GM12891 (cell line): Measurements from ENCODE around the gene EPHA1.

Experiments used
- DNase-seq: peaks from one replicate; pipeline ENCODE4 v3.0.0; 2011; ENCODE audit warnings: low spot score; ENCODE audit not compliant: insufficient read length
- FAIRE-seq: peaks from 2 replicates; lab custom pipeline; 2011; peaks lifted over from hg19 to GRCh38; lab: Jason Lieb, UNC
- PAX5 ChIP-seq: IDR thresholded peaks from 2 replicates; pipeline ENCODE4 v1.6.1; 2011; ENCODE audit warnings: low read length, moderate library complexity, mild to moderate bottlenecking; ENCODE audit not compliant: insufficient read depth, severe bottlenecking
- POLR2A ChIP-seq: IDR thresholded peaks from 2 replicates; pipeline ENCODE4 v1.6.1; 2011; ENCODE audit warnings: low read depth, low read length, control low read depth
- POLR2AphosphoS5 ChIP-seq: IDR thresholded peaks from 2 replicates; pipeline ENCODE4 v1.6.1; 2011; ENCODE audit warnings: low read depth, low read length, control low read depth
- POU2F2 ChIP-seq: IDR thresholded peaks from 2 replicates; pipeline ENCODE4 v1.6.1; 2011; ENCODE audit warnings: low read depth, mild to moderate bottlenecking, control low read depth, low read length, moderate library complexity
- SPI1 ChIP-seq: IDR thresholded peaks from 2 replicates; pipeline ENCODE4 v1.6.1; 2011; ENCODE audit warnings: low read depth, low read length, control low read depth
- TAF1 ChIP-seq: IDR thresholded peaks from 2 replicates; pipeline ENCODE4 v1.6.1; 2011; ENCODE audit warnings: low read depth, low read length, control low read depth

EPHA1 gene

DNA sequence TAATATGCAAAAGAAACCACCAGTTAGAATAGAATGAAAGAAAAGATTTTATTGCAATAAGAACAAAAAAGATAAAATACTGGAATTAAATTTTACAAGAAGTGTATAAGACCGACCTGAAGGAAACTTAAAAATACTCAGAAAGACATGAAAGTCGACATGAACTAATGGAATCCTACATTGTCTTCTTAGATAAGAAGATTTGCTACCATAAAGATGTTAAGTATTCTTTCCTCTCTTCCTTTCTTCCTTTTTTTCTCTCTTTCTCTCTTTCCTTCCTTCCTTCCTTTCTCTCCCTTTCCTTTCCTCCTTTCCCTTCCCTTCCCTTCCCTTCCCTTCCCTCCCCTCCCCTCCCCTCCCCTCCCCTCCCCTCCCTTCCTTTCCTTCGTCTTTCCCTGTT is 41.1 kb upstream of the EPHA1 start:
- TF ChIP-seq POLR2A (no peak), TAF1 (no peak), POU2F2 (no peak), POLR2AphosphoS5 (no peak), PAX5 (no peak), SPI1 (no peak)
- no peak for DNase-seq
- FAIRE-seq: no peak

DNA sequence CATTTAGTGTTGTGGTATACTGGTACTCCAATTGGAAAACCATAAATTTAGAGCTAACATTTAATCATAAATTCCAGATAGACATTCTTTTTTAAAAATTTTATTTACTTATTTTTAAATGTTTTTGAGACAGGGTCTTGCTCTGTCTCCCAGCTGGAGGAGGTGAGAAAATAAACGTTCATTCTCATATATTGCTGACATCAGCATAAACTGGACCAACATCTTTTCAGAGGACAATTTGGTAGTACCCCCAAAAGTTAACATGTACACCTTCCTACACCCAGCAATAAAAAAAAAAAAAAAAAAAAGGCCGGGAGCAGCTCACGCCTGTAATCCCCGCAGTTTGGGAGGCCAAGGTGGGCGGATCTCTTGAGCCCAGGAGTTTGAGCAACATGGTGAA is 39.8 kb upstream of the EPHA1 start:
- TF ChIP-seq POLR2AphosphoS5 (no peak), SPI1 (no peak), POU2F2 (no peak), POLR2A (no peak)
- FAIRE-seq: no peak
- no peak for DNase-seq

DNA sequence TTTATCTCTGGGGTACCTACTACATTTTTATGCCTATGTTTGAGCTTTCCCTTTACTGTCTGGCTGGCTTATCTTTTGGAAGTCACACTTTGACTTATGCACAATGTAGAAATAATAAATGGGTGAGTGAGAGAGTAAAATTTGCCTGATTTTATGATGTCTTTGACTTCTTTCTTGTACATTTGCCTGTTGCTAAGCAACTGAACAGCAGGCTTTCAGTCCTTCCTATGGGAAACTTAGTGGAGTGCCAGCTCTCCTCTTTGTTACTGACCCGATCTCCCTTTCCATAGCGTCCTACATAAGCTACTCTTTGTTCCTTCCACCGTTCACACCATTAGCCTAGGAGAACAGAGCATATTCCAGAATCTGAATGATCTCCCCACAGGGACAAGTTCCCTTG is 38.8 kb upstream of the EPHA1 start:
- no peak for TF ChIP-seq POU2F2
- TF ChIP-seq TAF1: no peak
- no peak for TF ChIP-seq PAX5
- TF ChIP-seq POLR2AphosphoS5: no peak
- TF ChIP-seq SPI1: no peak
- no peak for TF ChIP-seq POLR2A
- no peak for FAIRE-seq
- no peak for DNase-seq

DNA sequence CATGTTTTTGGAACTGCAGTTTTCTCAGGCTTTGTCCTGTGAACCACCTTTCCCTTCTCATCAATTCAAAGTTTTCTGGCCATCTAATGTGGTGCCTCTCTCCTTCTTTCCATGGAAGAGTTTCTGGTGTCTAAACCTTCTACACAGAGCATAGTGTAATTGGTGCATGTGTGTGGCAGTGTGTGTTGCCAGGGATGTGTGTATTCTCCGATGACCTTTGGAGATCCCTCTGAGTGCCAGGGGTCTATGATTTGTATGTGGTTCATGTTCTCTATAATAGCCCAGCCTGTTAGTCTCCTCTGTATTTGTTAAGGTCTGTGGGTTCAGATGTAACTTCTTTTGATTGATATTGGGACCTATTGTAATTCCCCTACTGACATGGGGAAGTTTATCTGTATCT is 36.1 kb upstream of the EPHA1 start:
- TF ChIP-seq PAX5 (no peak), SPI1 (no peak)
- FAIRE-seq (no peak), DNase-seq (no peak)

DNA sequence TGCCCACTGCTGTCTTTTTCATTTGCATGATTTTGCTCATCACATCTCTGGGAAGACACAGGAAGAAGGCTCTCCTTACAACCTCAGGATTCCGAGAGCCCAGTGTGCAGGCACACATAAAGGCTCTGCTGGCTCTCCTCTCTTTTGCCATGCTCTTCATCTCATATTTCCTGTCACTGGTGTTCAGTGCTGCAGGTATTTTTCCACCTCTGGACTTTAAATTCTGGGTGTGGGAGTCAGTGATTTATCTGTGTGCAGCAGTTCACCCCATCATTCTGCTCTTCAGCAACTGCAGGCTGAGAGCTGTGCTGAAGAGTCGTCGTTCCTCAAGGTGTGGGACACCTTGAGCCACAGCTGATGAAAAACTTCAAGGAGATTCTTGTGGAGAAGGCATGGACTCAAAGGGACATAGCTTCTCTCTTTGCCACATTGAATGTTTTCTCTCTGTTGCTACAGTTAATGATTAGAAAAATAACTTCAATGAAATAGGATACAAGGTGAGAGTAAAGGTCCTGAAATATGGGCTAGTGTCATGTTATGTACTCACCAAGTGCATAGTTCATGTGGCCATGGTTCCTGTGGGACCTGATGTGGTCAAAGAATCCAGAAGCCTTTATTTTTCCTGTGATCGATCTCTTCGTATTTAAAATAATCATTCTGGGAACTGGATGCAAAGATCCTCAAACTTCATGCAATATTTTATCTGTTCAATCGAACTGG is 35.6 kb upstream of the EPHA1 start:
- TF ChIP-seq PAX5 (no peak), SPI1 (no peak), POU2F2 (no peak), TAF1 (no peak), POLR2A (no peak), POLR2AphosphoS5 (no peak)
- FAIRE-seq (no peak), DNase-seq (no peak)

DNA sequence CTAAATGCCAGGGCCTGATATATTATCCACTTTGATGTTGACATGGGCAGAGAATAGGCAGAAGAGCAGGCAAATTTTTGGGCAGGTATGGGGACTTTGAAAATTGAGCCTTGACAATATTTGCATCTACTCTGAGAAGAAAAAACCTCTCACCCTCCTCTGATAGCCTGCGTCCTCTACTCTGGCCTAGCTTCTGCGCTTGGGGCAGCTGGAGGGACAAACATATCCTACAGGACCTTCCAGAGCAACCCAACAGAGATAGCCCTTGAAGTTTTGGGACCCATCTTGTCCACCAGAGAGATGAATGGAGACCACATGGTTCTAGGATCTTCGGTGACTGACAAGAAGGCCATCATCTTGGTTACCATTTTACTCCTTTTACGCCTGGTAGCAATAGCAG is 34.5 kb upstream of the EPHA1 start, which contains the start of gene TAS2R60:
Gene TAS2R60 (plus strand): TSS at position 301 of the 400 bp plus-strand sequence. CDS start 0 bp downstream, at position 301.
- no peak for DNase-seq
- FAIRE-seq: no peak
- no peak for TF ChIP-seq POLR2AphosphoS5
- TF ChIP-seq POLR2A: no peak
- no peak for TF ChIP-seq POU2F2
- no peak for TF ChIP-seq SPI1
- no peak for TF ChIP-seq PAX5
- TF ChIP-seq TAF1: no peak

DNA sequence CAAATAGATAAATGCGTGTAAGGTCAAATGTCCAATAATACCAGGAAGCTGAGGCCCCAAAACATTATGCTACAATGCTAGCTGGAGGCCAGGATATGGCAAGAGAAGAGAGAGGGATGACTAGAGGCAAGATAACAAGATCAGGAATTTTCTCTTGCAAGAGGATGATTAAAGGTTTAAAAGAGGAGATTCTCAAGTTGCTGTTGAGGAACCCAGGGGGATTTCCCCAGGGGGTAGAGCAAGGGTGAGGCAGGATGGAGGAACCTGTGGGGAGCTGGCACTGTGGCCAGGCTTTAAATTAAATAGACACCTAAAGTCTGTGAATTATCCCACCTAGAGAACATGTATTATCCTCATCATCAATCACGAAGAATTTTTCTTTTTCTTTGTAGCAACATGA is 31.2 kb upstream of the EPHA1 start:
- DNase-seq (no peak), FAIRE-seq (no peak)
- no peak for TF ChIP-seq PAX5
- TF ChIP-seq TAF1: no peak
- no peak for TF ChIP-seq SPI1

DNA sequence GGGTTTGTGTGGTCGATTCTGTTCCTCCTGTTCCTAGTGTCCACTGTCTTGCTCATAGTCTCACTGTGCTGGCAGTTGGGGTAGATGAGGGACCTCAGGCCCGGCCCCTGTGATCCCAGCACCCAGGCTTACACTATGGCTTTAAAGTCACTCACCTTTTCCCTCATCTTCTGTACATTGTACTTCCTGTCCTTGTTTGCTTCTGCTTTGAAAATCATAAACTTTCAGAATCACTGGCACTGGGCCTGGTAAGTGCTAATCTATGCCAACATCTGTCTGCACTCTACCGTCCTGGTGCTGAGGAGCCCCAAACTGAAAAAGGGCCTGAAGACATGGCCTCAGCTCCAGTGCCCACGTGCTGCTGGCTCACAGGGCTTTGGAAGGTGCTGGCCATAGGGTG is 28.9 kb upstream of the EPHA1 start:
- FAIRE-seq (no peak), DNase-seq (no peak)
- TF ChIP-seq TAF1 (no peak), POLR2AphosphoS5 (no peak), POLR2A (no peak), PAX5 (no peak)

DNA sequence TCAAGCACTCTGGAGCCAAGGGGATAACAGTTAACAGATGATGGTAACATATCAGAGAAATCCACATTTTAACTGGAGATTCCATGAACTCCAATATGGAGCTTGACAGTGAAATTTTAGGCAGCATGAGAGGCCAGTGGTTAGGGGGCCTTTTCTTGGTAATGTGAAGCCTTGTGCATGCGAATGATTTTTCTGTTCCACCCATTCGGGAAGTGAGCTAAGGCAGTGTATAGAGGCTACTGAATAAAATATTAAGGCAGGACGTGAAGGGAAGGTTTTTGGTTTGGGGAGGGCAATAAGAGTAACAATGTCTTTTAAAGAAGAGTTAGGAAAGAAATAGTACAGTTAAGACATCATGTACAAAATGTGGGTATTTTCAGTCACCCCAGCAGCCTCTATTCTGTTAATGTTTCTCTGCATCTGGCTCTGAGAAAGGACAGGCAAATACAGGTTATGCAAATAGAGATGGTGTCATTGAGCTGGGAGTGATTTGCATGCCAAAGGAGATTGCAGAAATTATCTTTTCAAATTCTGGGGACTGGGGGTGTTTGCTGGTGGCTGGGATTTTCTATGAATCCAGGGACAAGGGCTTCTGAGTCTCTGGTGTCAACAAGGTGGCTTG is 27.8 kb upstream of the EPHA1 start:
- TF ChIP-seq POU2F2 (no peak), PAX5 (no peak), SPI1 (no peak), POLR2AphosphoS5 (no peak), TAF1 (no peak), POLR2A (no peak)
- FAIRE-seq (no peak), DNase-seq (no peak)

DNA sequence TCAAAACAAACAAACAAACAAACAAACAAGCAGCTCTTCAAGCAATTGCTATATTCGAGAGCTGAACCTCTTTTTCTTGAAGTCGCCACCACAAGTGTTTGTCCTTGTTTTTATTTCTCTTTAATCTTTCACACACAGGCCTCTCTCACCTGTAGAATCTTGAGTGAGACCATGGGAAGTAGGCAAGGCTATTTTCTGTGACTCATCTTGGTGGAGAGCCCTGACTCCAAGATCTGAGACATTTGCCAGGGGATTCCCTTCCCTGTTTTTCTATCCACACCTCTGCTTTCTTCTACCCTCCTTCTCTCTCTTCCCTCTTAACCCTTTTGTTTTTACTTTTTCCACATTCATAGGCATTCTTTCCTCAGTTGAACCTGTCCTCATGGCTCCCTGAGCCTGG is 26.6 kb upstream of the EPHA1 start:
- DNase-seq: no peak
- TF ChIP-seq PAX5 (no peak), SPI1 (no peak), TAF1 (no peak), POLR2AphosphoS5 (no peak), POLR2A (no peak), POU2F2 (no peak)
- no peak for FAIRE-seq
